SH-SY5Y (cell line): ENCODE results near the gene DHCR7.

ENCODE experiments used
- GATA2 ChIP-seq: IDR thresholded peaks from 2 replicates; pipeline ENCODE4 v1.6.1; 2011; ENCODE audit warnings: mild to moderate bottlenecking, low read depth, low read length
- GATA3 ChIP-seq: IDR thresholded peaks from 2 replicates; pipeline ENCODE4 v1.6.1; 2011; ENCODE audit warnings: low read depth, mild to moderate bottlenecking, low read length, moderate library complexity

- TF ChIP-seq GATA2 (no peak), GATA3 (no peak)
These were observed 29.7 kb upstream of the DHCR7 start for GRCh38 chr11:71477641-71478527.
